IMR-90 (cell line): ENCODE measurements around the gene CCDC32. TPM values are rescaled to one million over a fixed set of nuclear protein-coding genes. Genes with fewer than 3 reads are reported as not detected.

Experiments
- ATAC-seq: fragments of 200-7000 bp; cut with Tn5 transposase; 2 replicates; pipeline ENCODE4 v1.9.1; 2020; ENCODE audit warnings: low read depth, mild to moderate bottlenecking, moderate library complexity
- BruUV-seq: library from RNA; stranded (reverse); fragments of 400-500 nt; replicated peaks from 2 replicates; lab custom pipeline; 2021; lab: Mats Ljungman, UMichigan
- CTCF ChIA-PET: fragments of 300-600 bp; formaldehyde crosslinking; extraction: SDS; loops from one replicate; lab custom pipeline; 2021; ENCODE audit warnings: antibody characterized with exemption; lab: Yijun Ruan, JAX
- POLR2A ChIA-PET: fragments of 300-600 bp; sonication (Branson Sonifier 250); formaldehyde crosslinking; loops from one replicate; lab custom pipeline; 2022; ENCODE audit warnings: antibody characterized with exemption; ENCODE audit not compliant: unreplicated experiment; lab: Charles Lee
- DNase-seq: peaks from one replicate; pipeline ENCODE4 v3.0.0; 2013
- H2AFZ ChIP-seq: replicated peaks from 2 replicates; pipeline ENCODE3; 2013; ENCODE audit warnings: low read length, mild to moderate bottlenecking; ENCODE audit not compliant: poor library complexity
- H2AK5ac ChIP-seq: 2 replicates; pipeline ENCODE4 v1.6.1; 2013; ENCODE audit warnings: low read depth, low read length, inconsistent platforms
- H2AK9ac ChIP-seq: replicated peaks from 2 replicates; pipeline ENCODE3; 2013; ENCODE audit warnings: mild to moderate bottlenecking, low read depth, low read length, moderate library complexity; ENCODE audit not compliant: poor library complexity
- H2BK120ac ChIP-seq: 2 replicates; pipeline ENCODE4 v1.6.1; 2013; ENCODE audit warnings: low read depth, low read length, inconsistent platforms
- H2BK15ac ChIP-seq: 3 replicates; pipeline ENCODE4 v1.6.1; 2013; ENCODE audit warnings: low read depth, low read length, inconsistent platforms
- H2BK20ac ChIP-seq: 2 replicates; pipeline ENCODE4 v1.6.1; 2013; ENCODE audit warnings: low read depth, mild to moderate bottlenecking, inconsistent platforms, low read length, moderate library complexity
- H2BK5ac ChIP-seq: 2 replicates; pipeline ENCODE4 v1.6.1; 2013; ENCODE audit warnings: mild to moderate bottlenecking, low read depth, low read length, inconsistent platforms; ENCODE audit not compliant: poor library complexity, severe bottlenecking
- H3K14ac ChIP-seq: replicated peaks from 2 replicates; pipeline ENCODE4 v1.6.1; 2013; ENCODE audit warnings: low read depth, low read length, inconsistent platforms
- H3K18ac ChIP-seq: 2 replicates; pipeline ENCODE4 v1.6.1; 2013; ENCODE audit warnings: low read depth, low read length, control low read depth
- H3K23ac ChIP-seq: 2 replicates; pipeline ENCODE4 v1.6.1; 2013; ENCODE audit warnings: low read depth, low read length, inconsistent platforms
- H3K27ac ChIP-seq: 2 replicates; pipeline ENCODE4 v1.5.1; 2013; ENCODE audit warnings: mild to moderate bottlenecking, control low read depth, low read length; ENCODE audit not compliant: insufficient read depth
- H3K27me3 ChIP-seq: 2 replicates; pipeline ENCODE4 v1.6.1; 2013; ENCODE audit warnings: low read length; ENCODE audit not compliant: control insufficient read depth, insufficient read depth
- H3K36me3 ChIP-seq: 2 replicates; pipeline ENCODE4 v1.6.1; 2013; ENCODE audit warnings: low read length, mixed read lengths; ENCODE audit not compliant: control insufficient read depth, insufficient read depth
- H3K4ac ChIP-seq: 2 replicates; pipeline ENCODE4 v1.6.1; 2013; ENCODE audit warnings: low read depth, low read length, inconsistent platforms
- H3K4me1 ChIP-seq: 2 replicates; pipeline ENCODE4 v1.6.1; 2013; ENCODE audit warnings: low read length, mixed read lengths; ENCODE audit not compliant: control insufficient read depth, insufficient read depth
- H3K4me2 ChIP-seq: 2 replicates; pipeline ENCODE4 v1.6.1; 2013; ENCODE audit warnings: low read depth, mild to moderate bottlenecking, control low read depth, low read length, moderate library complexity
- H3K4me3 ChIP-seq: 2 replicates; pipeline ENCODE4 v1.5.1; 2013; ENCODE audit warnings: low read depth, mild to moderate bottlenecking, control low read depth, low read length, moderate library complexity; ENCODE audit not compliant: insufficient read depth
- H3K56ac ChIP-seq: 2 replicates; pipeline ENCODE4 v1.6.1; 2013; ENCODE audit warnings: low read length, inconsistent platforms; ENCODE audit not compliant: insufficient read depth; ENCODE audit errors: extremely low read depth
- H3K79me1 ChIP-seq, 2 experiments: 2 replicates each; pipeline ENCODE4 v1.6.1; 2013; ENCODE audit warnings: low read length in 2 of 2, inconsistent platforms in 1 of 2, low read depth in 1 of 2
- H3K9ac ChIP-seq: 2 replicates; pipeline ENCODE4 v1.6.1; 2013; ENCODE audit warnings: low read depth, low read length, control low read depth
- H3K9me1 ChIP-seq: 2 replicates; pipeline ENCODE4 v1.6.1; 2013; ENCODE audit warnings: low read length, inconsistent platforms; ENCODE audit not compliant: insufficient read depth
- H3K9me3 ChIP-seq: 2 replicates; pipeline ENCODE4 v1.6.1; 2013; ENCODE audit warnings: low read length; ENCODE audit not compliant: control insufficient read depth, insufficient read depth
- H4K20me1 ChIP-seq: 2 replicates; pipeline ENCODE4 v1.6.1; 2013; ENCODE audit warnings: low read length, inconsistent platforms; ENCODE audit not compliant: insufficient read depth
- H4K5ac ChIP-seq: 2 replicates; pipeline ENCODE4 v1.6.1; 2013; ENCODE audit warnings: mild to moderate bottlenecking, low read depth, low read length, control low read depth
- H4K8ac ChIP-seq, 2 experiments: 2 replicates each; pipeline ENCODE4 v1.6.1; 2013; ENCODE audit warnings: low read depth in 2 of 2, low read length in 2 of 2, control low read depth in 1 of 2, inconsistent platforms in 1 of 2
- H4K91ac ChIP-seq: 2 replicates; pipeline ENCODE4 v1.6.1; 2013; ENCODE audit warnings: low read depth, low read length, inconsistent platforms; ENCODE audit not compliant: insufficient read depth
- MAFK ChIP-seq: IDR thresholded peaks from 2 replicates; pipeline ENCODE4 v1.6.1; 2012; ENCODE audit warnings: low read depth, low read length, improper control_type of control experiment
- MAZ ChIP-seq: IDR thresholded peaks from 2 replicates; pipeline ENCODE4 v1.6.1; 2012; ENCODE audit warnings: low read depth, mild to moderate bottlenecking, low read length, improper control_type of control experiment, moderate library complexity, borderline replicate concordance
- MXI1 ChIP-seq: IDR thresholded peaks from 2 replicates; pipeline ENCODE4 v1.6.1; 2012; ENCODE audit warnings: low read depth, mild to moderate bottlenecking, low read length, moderate library complexity, borderline replicate concordance
- RFX5 ChIP-seq: IDR thresholded peaks from 2 replicates; pipeline ENCODE4 v1.8.0; 2012; ENCODE audit warnings: low read depth, mild to moderate bottlenecking, low read length, moderate library complexity
- SMC3 ChIP-seq: fragments of 150-350 bp; IDR thresholded peaks from 2 replicates; pipeline ENCODE4 v1.6.1; 2016; ENCODE audit warnings: low read depth, mild to moderate bottlenecking, antibody characterized with exemption, low read length, moderate library complexity
- USF2 ChIP-seq: fragments of 150-350 bp; IDR thresholded peaks from 2 replicates; pipeline ENCODE4 v1.6.1; 2017; ENCODE audit warnings: mild to moderate bottlenecking, antibody characterized with exemption, low read length, low read depth
- WGBS, 2 experiments: methylation state at CpG; one replicate each; pipeline versions ENCODE4 v1.1.5 to v1.1.7; 2013; ENCODE audit warnings: missing lambda C conversion rate in 2 of 2; ENCODE audit not compliant: insufficient read length in 1 of 2; ENCODE audit errors: extremely low coverage in 2 of 2; 5-methylcytosine and 5-hydroxymethylcytosine counted together
- dilution Hi-C: fragments of 300-500 bp; cut with HindIII; formaldehyde crosslinking; loops from one replicate; pipeline ENCODE4 v1.14.3; 2018; ENCODE audit warnings: low sequenced_read_pairs; ENCODE audit not compliant: unreplicated experiment
- in situ Hi-C: fragments of 300-500 bp; cut with MboI; formaldehyde crosslinking; loops from 3 replicates; pipeline ENCODE4 v1.14.3; 2019; ENCODE audit warnings: low sequenced_read_pairs, inconsistent platforms, mixed read lengths
- intact Hi-C: fragments of 100-400 bp; cut with micrococcal nuclease; formaldehyde crosslinking; loops from 2 replicates; pipeline ENCODE4 v1.10.0; 2022
- polyA plus RNA-seq, 3 experiments: library from polyadenylated mRNA; depleted of rRNA; stranded (reverse); fragments of >200 nt; gene quantifications; 2 replicates each; pipeline ENCODE4 v1.2.3, GENCODE V29; 2012; ENCODE audit warnings: low replicate concordance in 1 of 3
- total RNA-seq: library from RNA; depleted of rRNA; stranded (reverse); fragments of >200 nt; gene quantifications from 2 replicates; pipeline ENCODE4 v1.2.3, GENCODE V29; 2012

CCDC32 gene
- total and polyA plus RNA-seq, 2 of the 4 experiments (the other 2 are of a cell fraction) = 14.8 to 15.1 TPM

GRCh38 chr15:40528801-40529200, 36.0 kb downstream of the CCDC32 start:
- no peak overlapping the region for H2AFZ ChIP-seq
- H3K9me1 ChIP-seq = 0 out of 2 replicates have a peak, but pooled peaks cover 3% of the 10 kb centered on the region
- whole genome bisulfite sequencing, 2 experiments = 79% methylated on average over 4 of the region's 6 CpGs; no CpG with 5 or more reads in 1 of the 2 experiments
- H4K5ac ChIP-seq = no peak overlapping the region
- H4K91ac ChIP-seq = no peak overlapping the region
- no peak overlapping the region for H2BK5ac ChIP-seq
- no peak overlapping the region for H3K14ac ChIP-seq
- H2AK9ac ChIP-seq = no peak overlapping the region
- no peaks in the 10 kb centered on the region for H3K27me3 ChIP-seq
- H3K23ac ChIP-seq = no peak overlapping the region
- ATAC-seq (no peak), DNase-seq (no peak)
- 0 out of 2 replicates have a peak, but pooled peaks cover 2% of the 10 kb centered on the region for H3K4me1 ChIP-seq
- intact Hi-C loops (no loop called here), in situ Hi-C loops (no loop called here), dilution Hi-C loops (no loop called here)
- ChIA-PET POLR2A (no interaction called here), CTCF (no interaction called here)
- H3K79me1 ChIP-seq = no peaks in the 10 kb centered on the region
- no peak overlapping the region for H3K4me2 ChIP-seq
- H3K18ac ChIP-seq = no peak overlapping the region
- no peak overlapping the region for H4K8ac ChIP-seq
- BruUV-seq = no TSS peak
- H2BK15ac ChIP-seq = no peak overlapping the region
- no peaks in the 10 kb centered on the region for H3K9me3 ChIP-seq
- H2AK5ac ChIP-seq = no peak overlapping the region
- no peak overlapping the region for H3K4ac ChIP-seq
- no peak overlapping the region for H3K9ac ChIP-seq
- no peak overlapping the region for H3K27ac ChIP-seq
- H3K36me3 ChIP-seq = no peaks in the 10 kb centered on the region
- no peak for TF ChIP-seq SMC3
- no peak for TF ChIP-seq MXI1
- no peak for TF ChIP-seq MAZ
- no peak for TF ChIP-seq USF2
- no peak for TF ChIP-seq MAFK
- TF ChIP-seq RFX5 = no peak
- H2BK20ac ChIP-seq = no peak overlapping the region
- no peak overlapping the region for H3K4me3 ChIP-seq
- H3K56ac ChIP-seq = no peak overlapping the region
- no peaks in the 10 kb centered on the region for H4K20me1 ChIP-seq
- no peak overlapping the region for H2BK120ac ChIP-seq
